GM19463 (cell line): ENCODE results near the gene ARHGAP20.

Experiments
- ATAC-seq: cut with Tn5 transposase; IDR thresholded peaks from one replicate; pipeline ENCODE4 v1.9.1; 2021; ENCODE audit warnings: mild to moderate bottlenecking, moderate library complexity; ENCODE audit not compliant: unreplicated experiment

Gene ARHGAP20, protein sequence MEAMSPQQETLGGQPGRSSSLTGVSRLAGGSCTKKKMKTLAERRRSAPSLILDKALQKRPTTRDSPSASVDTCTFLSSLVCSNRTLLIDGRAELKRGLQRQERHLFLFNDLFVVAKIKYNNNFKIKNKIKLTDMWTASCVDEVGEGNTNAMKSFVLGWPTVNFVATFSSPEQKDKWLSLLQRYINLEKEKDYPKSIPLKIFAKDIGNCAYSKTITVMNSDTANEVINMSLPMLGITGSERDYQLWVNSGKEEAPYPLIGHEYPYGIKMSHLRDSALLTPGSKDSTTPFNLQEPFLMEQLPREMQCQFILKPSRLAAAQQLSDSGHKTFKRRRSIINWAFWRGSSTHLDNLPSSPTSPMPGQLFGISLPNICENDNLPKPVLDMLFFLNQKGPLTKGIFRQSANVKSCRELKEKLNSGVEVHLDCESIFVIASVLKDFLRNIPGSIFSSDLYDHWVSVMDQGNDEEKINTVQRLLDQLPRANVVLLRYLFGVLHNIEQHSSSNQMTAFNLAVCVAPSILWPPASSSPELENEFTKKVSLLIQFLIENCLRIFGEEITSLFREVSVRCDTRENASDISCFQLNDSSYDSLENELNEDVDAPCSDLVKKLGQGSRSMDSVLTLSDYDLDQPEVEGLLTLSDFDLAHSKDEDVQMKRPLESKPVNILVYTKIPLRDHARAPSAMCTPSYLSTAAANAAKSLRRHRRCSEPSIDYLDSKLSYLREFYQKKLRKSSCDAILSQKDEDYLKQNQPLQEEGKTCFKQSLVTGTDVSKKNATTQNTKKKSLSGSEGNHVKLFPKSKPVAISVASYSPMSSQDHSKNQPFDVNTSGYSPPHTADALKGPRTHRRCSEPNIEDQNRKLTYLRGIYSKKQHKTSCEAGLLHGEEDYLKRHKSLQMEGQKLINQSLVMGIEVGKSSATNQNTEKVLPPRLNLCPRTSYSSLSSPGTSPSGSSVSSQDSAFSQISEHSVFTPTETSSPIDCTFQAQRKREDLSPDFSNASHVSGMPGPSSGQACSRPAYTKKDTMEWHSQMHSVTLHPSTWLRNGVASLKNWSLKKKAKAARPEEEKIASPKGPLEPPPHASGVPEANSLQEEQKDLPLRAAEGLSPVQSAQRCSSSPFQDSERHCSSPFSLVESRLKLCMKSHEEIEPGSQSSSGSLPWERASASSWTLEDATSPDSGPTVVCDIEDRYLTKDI

DNA sequence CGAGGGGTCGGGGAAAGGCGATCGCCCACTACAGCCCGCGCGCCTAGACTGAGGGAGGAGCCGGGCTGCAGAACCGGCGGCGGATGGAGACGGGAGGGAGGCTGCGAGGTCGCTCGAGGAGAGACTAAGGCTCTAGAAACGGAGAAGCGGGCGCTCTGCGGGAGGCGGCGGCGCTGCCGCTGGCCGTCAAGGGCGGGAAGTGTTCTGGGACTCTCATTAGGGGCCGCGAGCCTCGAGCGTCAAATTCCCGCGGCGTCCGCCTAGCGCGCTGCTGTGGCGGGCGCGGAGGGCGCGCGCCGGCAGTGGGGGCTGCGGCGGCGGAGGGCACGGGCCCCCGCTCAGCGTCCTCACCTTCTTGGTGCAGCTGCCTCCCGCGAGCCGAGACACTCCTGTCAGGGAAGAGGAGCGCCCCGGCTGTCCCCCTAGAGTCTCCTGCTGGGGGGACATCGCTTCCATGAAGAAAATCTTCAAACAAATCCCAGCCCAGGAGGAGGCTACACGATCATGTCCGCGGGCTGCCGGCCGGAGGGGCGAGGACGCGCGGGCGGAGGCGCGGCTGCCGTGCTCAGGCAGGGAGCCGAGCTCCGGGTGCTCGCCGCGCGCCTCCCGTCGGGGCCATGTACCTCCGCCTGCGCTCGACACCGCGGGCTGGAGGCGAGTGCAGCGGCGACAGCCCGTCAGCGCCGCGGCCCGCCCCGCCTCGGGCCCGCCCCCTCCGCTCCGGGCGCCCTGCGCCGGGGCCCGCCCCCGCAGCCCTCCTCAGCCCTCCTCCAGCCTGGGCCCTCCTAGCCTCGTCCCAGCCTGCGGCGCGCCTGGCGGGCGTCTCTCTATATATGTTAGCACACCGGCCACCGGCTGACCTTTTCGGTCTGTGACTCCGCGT, at the start of gene ARHGAP20:
Gene ARHGAP20 (minus strand): TSS at position 662 of the 883 bp plus-strand sequence. CDS start 206 bp downstream, at position 456.
- peak; percentile 83 for ATAC-seq

GRCh38 chr11:110761991-110762390, 49.8 kb upstream of the ARHGAP20 start:
- ATAC-seq, result no peak

DNA sequence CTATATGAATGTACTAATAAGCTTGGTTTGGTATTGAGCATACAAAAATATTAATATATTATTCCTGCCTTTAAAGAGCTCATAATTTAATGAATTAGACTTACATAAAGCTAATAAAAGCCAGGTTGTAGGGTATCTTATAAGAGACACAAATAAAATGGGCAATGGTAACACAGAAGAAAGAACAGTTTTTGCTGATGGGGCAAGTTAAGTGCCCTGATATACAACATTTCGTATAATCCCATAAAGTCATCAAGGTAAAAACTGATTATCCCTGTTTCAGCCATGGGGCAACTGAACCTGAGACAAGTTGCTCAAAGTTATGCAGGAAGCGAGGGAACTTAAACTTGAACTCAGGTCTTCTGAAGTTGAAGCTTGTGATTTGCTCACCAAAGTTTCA, 48.9 kb upstream of the ARHGAP20 start:
- no peak for ATAC-seq

DNA sequence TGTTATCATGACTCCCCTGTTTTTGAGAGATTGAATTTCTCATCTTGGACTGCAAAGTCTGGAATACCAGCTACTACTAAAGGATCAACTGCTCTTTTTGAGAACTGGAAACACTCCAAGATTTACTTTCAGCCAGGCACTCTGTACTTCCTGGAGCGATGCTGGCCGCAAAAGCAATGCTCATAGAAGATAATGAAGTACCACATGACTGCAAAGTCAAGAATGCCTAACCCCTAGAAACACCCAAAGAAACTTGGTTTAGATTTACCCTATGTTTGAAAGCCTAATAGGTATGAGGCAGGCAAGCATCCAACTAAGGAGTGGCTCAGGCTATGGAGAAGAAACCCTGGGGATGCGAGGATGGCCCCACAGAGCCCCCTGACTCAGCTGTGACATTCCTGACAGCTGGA, 47.7 kb upstream of the ARHGAP20 start:
- ATAC-seq, result no peak

DNA sequence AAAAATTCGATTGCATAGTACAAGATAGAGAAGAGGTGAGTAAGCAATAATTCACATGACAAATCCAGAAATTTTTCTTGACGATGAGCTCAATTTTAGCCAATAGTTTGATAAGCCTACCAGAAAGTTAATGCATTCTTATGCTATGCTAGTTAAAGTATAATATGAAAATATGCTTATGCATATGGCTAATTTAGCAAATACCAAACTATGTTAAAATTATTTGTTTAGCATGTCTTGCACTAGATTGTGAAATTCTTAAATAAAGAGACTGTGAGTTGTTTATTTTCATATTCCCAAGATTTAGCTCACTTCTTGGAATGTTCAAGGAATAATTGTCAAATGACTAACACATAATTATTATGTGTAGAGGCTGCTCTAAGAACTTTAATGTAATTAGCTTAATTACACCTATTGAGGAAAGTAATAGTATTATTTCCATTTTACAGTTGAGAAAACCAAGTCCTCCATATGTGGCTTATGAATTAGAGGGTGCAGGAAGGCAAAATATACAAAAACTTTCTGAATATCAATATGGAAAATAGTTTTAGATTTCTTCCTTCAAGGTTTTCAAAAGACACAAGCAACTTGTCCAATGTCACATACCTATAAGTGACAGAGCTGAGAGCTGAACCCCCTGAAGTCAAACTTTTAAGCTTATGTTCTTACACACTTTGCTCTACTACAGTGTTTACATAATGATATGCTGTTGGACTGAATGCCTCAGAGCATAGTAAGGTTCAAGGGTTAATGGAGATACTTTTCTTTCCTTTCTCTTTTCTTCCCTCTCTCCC, 45.9 kb upstream of the ARHGAP20 start:
- no peak for ATAC-seq

GRCh38 chr11:110757066-110757465, 44.8 kb upstream of the ARHGAP20 start:
- ATAC-seq, result no peak

DNA sequence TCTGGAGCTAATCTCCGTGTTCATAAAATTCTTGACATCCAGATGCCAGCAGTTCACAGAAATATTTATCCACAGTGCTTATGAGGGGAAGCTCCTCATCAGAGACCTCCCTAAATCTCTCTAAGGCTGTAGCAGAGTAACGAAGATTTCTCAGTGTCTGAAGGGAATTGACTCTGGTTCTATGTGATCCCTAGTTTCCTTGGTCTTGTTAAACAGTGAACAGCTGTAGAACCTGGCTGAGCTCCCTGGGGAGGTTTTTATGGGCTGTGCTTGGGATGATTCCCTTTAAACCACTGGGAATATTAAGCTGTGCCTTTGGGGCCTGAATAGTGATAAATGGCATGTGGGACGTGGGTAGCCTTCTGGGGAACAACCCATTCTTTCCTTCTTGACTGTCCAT, 43.7 kb upstream of the ARHGAP20 start:
- no peak for ATAC-seq

DNA sequence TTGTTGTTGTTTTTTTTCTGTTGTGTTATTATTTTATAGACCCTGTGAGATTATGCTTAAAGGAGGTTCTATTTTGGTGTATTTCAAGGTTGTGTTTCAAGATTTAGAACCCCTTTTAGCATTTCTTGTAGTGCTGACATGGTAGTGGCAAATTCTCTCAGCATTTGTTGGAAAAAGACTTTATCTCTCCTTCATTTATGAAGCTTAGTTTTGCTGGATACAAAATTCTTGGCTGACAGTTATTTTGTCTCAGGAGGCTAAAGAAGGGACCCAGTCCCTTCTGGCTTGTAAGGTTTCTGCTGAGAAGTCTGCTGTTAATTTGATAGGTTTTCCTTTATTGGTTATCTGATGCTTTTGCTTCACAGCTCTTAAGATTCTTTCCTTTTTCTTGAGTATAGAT, 40.7 kb upstream of the ARHGAP20 start:
- ATAC-seq, result no peak

- ATAC-seq, result no peak
Observed at GRCh38 chr11:110750100-110750499, 37.9 kb upstream of the ARHGAP20 start.

GRCh38 chr11:110747531-110747930, 35.3 kb upstream of the ARHGAP20 start:
- no peak for ATAC-seq

DNA sequence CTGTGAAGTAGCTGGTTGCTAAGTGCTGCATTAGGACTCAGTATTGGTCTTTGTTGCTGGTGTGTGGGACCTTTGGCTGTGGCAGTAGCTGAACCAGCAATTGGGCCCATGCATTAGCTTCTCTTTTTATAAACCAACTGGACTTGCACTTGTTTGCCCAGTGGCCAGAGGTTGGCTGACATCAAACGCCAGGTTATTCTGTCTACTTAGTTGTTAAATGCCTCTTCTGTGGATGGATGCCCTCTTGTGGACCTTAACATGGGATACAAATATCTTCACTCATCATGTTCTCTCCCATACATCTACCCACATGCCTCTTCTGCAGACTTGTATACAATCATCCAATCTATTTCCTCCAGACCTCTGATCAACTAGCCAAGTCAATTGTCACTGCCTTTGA, 26.4 kb upstream of the ARHGAP20 start:
- ATAC-seq, result no peak

GRCh38 chr11:110737593-110737992, 25.4 kb upstream of the ARHGAP20 start:
- ATAC-seq, result no peak

DNA sequence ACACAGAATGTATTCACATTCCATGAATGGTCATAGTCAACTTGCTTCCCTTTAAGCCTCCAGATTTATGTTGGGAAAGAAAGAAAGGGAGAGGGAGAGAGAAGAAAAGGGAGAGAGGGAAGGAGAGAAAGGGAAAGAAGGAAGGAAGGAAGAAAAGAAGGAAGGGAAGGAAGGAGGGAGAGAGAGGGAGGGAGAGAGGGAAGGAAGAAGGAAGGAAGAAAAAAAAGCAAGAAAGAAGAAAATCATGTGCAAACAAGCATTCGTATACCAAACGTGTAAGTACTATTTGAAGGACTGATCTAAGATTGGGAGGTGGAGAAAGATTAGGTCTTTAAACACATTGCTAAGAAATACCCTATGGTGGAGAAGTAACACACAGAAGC, 23.9 kb upstream of the ARHGAP20 start:
- no peak for ATAC-seq

DNA sequence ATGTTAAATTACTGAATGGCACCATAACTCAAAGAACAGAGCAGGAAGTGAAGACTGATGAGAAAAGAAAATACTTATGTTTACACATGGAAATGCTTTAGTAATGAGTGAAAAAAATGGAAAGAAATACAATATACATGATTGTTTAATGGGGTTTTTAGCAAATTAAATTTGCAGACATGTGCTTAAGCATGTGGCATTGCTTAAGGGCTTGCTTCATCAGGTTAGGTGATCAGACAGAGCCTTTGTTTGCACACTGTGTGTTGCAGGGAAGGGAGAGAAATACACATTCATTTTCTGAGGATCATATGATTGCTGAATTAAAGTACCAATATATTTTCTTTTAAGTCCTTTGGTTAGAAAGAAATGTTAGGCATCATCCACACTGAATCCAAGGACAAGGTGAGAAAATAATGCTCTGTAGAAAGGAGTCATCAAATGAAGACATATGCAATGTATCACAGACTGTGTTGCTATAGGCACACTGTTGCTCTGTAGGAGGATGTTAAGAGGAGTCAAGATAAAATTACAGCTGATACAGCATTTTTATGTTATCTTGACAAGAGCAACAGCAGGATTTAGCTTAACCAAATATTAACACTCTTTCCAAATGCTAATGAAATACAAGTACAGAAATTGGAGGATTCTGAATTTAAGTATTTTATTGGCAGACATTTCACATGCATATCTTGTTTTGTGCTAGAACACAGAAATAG, 23.4 kb upstream of the ARHGAP20 start:
- ATAC-seq, result no peak

DNA sequence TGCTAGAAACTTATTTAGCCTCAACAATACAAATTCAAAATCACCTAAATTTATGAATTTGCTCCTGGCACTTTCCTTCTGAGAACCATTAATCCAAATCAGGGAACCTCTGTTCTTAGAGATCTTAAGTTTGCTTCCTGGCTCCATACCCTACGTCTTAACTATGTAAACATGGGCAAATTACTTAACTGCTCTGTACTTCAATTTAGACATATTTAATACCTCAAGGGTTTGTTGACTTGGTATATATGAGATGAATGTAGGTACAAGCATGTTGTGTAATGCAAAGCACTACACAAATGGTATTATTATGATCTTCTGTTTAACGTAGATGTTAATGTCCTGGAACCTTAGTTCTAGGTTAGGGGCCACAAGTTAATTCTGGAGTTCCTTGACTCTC, 22.6 kb upstream of the ARHGAP20 start:
- ATAC-seq, result no peak

GRCh38 chr11:110730773-110731172, 18.5 kb upstream of the ARHGAP20 start:
- ATAC-seq, result no peak

- ATAC-seq, result no peak
Observed at GRCh38 chr11:110728883-110729282, 16.6 kb upstream of the ARHGAP20 start.

DNA sequence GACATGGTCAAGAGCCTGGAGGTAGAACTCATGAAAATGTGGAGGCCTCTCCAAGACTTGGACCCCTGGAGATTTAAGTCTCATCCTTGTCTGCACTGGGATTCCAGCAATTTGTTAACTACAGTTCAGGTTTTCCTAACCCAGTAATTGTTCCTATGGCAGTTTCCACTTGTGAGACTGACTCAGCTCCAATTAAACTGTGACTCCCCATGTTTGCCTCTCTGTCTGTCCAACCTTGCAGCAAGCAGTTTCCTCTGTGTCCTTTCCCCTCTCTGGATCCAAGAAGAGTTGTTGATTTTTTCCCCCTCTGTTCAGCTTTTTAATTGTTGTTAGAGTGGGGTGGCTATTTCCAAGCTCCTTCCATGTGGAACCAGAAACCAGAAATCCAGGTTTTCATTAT, 16.2 kb upstream of the ARHGAP20 start:
- ATAC-seq, result no peak

DNA sequence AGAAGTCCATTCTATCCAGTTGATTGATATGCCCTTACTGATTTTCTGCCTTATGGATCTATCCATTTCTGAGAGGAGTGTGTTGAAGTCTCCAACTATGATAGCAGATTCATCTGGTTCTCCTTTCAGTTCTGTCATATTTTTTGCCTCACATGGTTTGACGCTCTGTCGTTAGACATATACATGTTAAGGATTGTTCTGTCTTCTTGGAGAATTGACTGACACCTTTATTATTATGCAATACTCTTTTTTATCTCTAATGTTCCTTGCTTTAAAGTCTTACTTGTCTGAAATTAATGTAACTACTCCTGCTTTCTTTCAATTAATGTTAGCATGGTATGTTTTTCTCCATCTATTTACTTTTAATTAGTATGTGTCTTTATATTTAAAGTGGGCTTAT, 12.1 kb upstream of the ARHGAP20 start:
- no peak for ATAC-seq
